Suprapubic skin (tissue), 4 donors: ENCODE data around the gene KLHL20. TPM values are rescaled to one million over a fixed set of nuclear protein-coding genes. Genes with fewer than 3 reads are reported as not detected.

ENCODE experiments used
- DNase-seq, 2 donors: peaks; one replicate each; pipeline ENCODE4 v3.0.0-alpha.2; 2019; ENCODE audit warnings: low spot score in 2 of 2
- H3K27ac ChIP-seq: fragments of 200-600 bp; sonication (generic); one replicate; pipeline ENCODE4 v1.5.1; 2019
- H3K27me3 ChIP-seq: fragments of 200-600 bp; sonication (generic); one replicate; pipeline ENCODE4 v1.5.1; 2019
- H3K36me3 ChIP-seq: fragments of 200-600 bp; sonication (generic); one replicate; pipeline ENCODE4 v1.5.1; 2019
- H3K4me1 ChIP-seq: fragments of 200-600 bp; sonication (generic); one replicate; pipeline ENCODE4 v1.5.1; 2019
- H3K4me3 ChIP-seq: fragments of 200-600 bp; sonication (generic); one replicate; pipeline ENCODE4 v1.5.1; 2019; ENCODE audit warnings: mild to moderate bottlenecking
- H3K9me3 ChIP-seq: fragments of 200-600 bp; sonication (generic); one replicate; pipeline ENCODE4 v1.5.1; 2019
- EP300 ChIP-seq: sonication (generic); formaldehyde crosslinking; IDR thresholded peaks from one replicate; pipeline ENCODE4 v1.6.1; 2017; ENCODE audit warnings: antibody characterized with exemption
- POLR2A ChIP-seq, 2 donors: fragments of 450-650 bp; IDR thresholded peaks; one replicate each; pipeline ENCODE4 v1.6.1; 2017; ENCODE audit warnings: antibody characterized with exemption in 2 of 2, mild to moderate bottlenecking in 2 of 2, moderate library complexity in 2 of 2
- POLR2AphosphoS5 ChIP-seq, 3 donors: sonication (generic); formaldehyde crosslinking; IDR thresholded peaks; one replicate each; pipeline ENCODE4 v1.6.1; 2017; ENCODE audit warnings: antibody characterized with exemption in 3 of 3
- WGBS: methylation state at CpG from one replicate; pipeline ENCODE4 v1.1.5; 2018; 5-methylcytosine and 5-hydroxymethylcytosine counted together
- total RNA-seq, 4 donors: library from RNA; depleted of rRNA; stranded (reverse); fragments of >200 nt; gene quantifications; one replicate each; pipeline ENCODE4 v1.1.0, GENCODE V29; 2016
- TF ChIP-seq, protein P1 (sequence below), 2 donors: fragments of 200-600 bp in 1 of 2; fragments of 450-650 bp in 1 of 2; sonication (generic) in 1 of 2; IDR thresholded peaks; one replicate each; pipeline ENCODE4 v1.5.1; 2016 to 2019; ENCODE audit warnings: antibody characterized with exemption in 2 of 2, mild to moderate bottlenecking in 1 of 2, moderate library complexity in 1 of 2

KLHL20 gene
- total RNA-seq, 4 donors from 2014 or later = 26.3 to 34.2 (median 29.4) TPM

DNA sequence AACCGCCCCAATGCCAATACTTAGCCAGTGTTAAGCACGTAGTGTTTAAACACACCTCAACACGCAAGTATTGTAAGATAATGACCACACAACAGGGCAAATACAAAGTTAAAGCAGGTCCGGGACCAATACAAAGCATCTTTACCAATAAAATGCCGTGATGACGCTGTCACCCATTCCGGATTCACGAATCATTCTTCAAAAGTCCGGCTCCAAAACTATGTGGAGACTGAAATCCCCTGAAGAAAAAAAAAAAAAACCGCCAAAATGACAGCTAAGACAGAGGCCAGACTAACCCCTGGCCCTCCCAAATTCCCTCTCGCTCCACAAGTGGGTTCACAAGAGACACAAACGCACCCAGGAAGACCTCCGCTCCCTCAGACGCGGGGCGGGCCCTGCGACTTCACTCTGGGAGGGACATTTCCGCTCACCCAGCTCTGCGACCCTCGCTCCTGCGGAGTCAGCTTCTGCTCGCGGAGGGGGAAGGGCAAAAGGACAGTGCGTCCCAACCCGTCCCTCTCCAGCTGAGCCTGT, 109.1 kb downstream of the KLHL20 start:
- H3K4me1 ChIP-seq = peaks cover 21% of the 10 kb centered on the region
- DNase-seq = no peak
- H3K36me3 ChIP-seq = no peaks in the 10 kb centered on the region
- H3K9me3 ChIP-seq = no peaks in the 10 kb centered on the region
- H3K4me3 ChIP-seq = peak overlapping the region; percentile 83
- no peaks in the 10 kb centered on the region for H3K27me3 ChIP-seq
- TF ChIP-seq EP300 (no peak), POLR2A (IDR thresholded peaks at IDR 0.05) (no peak), POLR2AphosphoS5 (IDR thresholded peaks at IDR 0.05) (no peak)
- TF ChIP-seq, protein P1, sequence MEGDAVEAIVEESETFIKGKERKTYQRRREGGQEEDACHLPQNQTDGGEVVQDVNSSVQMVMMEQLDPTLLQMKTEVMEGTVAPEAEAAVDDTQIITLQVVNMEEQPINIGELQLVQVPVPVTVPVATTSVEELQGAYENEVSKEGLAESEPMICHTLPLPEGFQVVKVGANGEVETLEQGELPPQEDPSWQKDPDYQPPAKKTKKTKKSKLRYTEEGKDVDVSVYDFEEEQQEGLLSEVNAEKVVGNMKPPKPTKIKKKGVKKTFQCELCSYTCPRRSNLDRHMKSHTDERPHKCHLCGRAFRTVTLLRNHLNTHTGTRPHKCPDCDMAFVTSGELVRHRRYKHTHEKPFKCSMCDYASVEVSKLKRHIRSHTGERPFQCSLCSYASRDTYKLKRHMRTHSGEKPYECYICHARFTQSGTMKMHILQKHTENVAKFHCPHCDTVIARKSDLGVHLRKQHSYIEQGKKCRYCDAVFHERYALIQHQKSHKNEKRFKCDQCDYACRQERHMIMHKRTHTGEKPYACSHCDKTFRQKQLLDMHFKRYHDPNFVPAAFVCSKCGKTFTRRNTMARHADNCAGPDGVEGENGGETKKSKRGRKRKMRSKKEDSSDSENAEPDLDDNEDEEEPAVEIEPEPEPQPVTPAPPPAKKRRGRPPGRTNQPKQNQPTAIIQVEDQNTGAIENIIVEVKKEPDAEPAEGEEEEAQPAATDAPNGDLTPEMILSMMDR (IDR thresholded peaks at IDR 0.05) = no peak
- H3K27ac ChIP-seq = peak overlapping the region; percentile 96
- 0% methylated on average over 19 of the region's 25 CpGs for WGBS

DNA sequence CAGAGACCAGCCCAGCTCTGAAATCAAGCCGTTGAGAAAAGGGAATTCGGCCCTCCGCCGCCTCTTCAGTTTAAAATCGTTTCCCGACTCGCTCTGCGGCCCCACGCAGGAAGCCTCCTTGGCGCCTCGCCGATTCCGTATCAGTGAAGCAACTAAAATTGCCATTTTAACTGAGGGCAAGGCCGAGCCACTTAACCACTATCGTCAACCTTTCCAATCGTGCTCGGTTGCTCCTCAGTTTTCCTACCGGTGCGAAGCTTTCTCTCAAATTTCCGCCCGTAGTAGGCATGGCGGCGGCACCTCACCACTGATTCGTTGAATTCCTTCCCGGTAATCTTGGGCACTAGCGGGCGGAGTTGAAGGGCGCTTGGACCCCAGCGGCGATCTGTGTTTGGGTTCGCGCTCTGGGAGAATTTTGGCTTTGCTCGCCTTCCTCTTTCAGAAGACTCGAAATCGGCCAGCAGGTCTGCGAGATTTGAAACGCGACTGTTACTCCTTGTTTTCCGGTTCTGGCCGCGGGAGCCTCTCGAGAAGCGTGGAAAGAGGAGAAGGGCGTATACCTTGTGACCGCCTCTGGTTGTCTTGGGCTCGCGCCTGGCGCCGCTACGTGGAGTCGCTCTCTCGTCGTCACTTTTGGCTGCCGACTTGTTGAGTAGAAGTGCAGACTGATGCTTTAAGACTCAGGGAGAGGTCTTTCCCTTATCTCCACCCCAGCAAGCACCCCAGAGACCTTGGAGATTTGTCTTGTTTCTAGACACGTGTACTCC, 109.7 kb downstream of the KLHL20 start, which contains the start of the genes CENPL and DARS2:
Gene CENPL (minus strand): TSS at position 569 of the 767 bp plus-strand sequence. CDS start 13,584 bp downstream, outside the sequence.
Gene DARS2 (plus strand): TSS at position 359 of the 767 bp plus-strand sequence. CDS start 557 bp downstream, outside the sequence.
- Histone ChIP-seq H3K4me1 (peaks cover 21% of the 10 kb centered on the region), H3K9me3 (no peaks in the 10 kb centered on the region), H3K27me3 (no peaks in the 10 kb centered on the region), H3K36me3 (no peaks in the 10 kb centered on the region), H3K4me3 (peak within 1 kb of the TSS; percentile 83), H3K27ac (peak within 1 kb of the TSS; percentile 96)
- DNase-seq = peak; percentile 97 to 98
- TF ChIP-seq POLR2A (IDR thresholded peaks at IDR 0.05) (peak in 1 of 2 donors; percentile 31), POLR2AphosphoS5 (IDR thresholded peaks at IDR 0.05) (peak in 2 of 3 donors; percentile 7 to 89), EP300 (no peak)
- TF ChIP-seq, protein P1 (IDR thresholded peaks at IDR 0.05) = no peak
- under 1% methylated on average over 44 of the region's 55 CpGs for WGBS

DNA sequence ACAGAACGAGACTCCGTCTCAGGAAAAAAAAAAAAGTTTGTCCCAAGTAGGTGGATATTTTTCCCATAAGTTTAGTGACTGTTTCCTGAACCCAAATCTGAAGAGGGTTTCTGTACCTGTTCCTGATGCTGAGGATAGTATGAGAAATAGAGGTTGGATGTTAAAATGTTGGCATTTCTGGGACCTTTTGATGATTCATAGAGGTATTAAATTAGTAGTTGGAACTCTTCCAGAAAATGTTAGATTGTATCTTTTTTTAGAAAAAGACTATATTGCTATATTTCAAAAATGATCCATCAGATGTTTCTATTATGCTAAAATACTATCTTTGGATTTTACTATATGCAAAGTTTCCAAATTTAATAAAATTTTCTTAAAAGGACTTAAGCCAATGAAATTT, 112.8 kb downstream of the KLHL20 start:
- DNase-seq = no peak
- Histone ChIP-seq H3K36me3 (peaks cover 8% of the 10 kb centered on the region), H3K9me3 (no peaks in the 10 kb centered on the region), H3K27ac (no peak overlapping the region), H3K4me3 (no peak overlapping the region), H3K4me1 (peaks cover 21% of the 10 kb centered on the region), H3K27me3 (no peaks in the 10 kb centered on the region)
- WGBS = 85% methylated on average over 2 of the region's 2 CpGs
- TF ChIP-seq POLR2AphosphoS5 (IDR thresholded peaks at IDR 0.05) (no peak), EP300 (no peak), POLR2A (IDR thresholded peaks at IDR 0.05) (no peak)
- TF ChIP-seq, protein P1 (IDR thresholded peaks at IDR 0.05) = no peak

DNA sequence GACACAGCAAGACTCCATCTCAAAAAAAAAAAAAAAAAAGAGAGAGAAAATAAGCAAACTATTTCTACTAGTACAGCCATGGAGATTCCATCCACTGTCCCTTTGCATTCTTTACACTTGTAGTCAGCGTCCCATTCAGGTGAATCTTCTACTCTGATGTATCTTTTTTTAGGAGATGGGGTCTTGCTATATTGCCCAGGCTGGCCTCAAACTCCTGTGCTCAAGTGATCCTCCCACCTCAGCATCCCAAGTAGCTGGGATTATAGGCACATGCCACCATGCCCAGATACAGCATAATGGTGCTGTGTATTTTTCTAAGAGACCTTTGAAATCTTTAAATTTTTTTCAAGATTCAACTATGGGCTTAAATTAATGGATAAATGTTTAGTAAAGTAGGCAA, 118.0 kb downstream of the KLHL20 start:
- Histone ChIP-seq H3K9me3 (no peaks in the 10 kb centered on the region), H3K4me3 (no peak overlapping the region), H3K4me1 (no peaks in the 10 kb centered on the region), H3K36me3 (peaks cover 55% of the 10 kb centered on the region), H3K27me3 (no peaks in the 10 kb centered on the region), H3K27ac (no peak overlapping the region)
- DNase-seq = no peak
- 96% methylated on average over 1 of the region's 1 CpG for WGBS
- no peak for TF ChIP-seq POLR2A (IDR thresholded peaks at IDR 0.05)
- no peak for TF ChIP-seq EP300
- TF ChIP-seq POLR2AphosphoS5 (IDR thresholded peaks at IDR 0.05) = no peak
- TF ChIP-seq, protein P1 (IDR thresholded peaks at IDR 0.05) = no peak

Other genes starting within 250 kb of the KLHL20 start
- 100 to 1,000 TPM; 151 to 223 (median 190) TPM for gene PRDX6, start 237.6 kb upstream of the KLHL20 start, total RNA-seq
- not detected for gene SLC9C2, start 111.9 kb upstream of the KLHL20 start, total RNA-seq
- gene TEX50, start 79.6 kb upstream of the KLHL20 start, total RNA-seq = not detected
- gene ANKRD45, start 45.1 kb upstream of the KLHL20 start, total RNA-seq = not detected
- gene DARS2, start 109.7 kb downstream of the KLHL20 start, total RNA-seq = 10 to 100 TPM in 1 of 4 donors, 1 to 10 TPM in 3; 7.1 to 13.7 (median 9.4) TPM
- 1 to 10 TPM; 3.2 to 8.5 (median 5.6) TPM for gene CENPL, start 109.9 kb downstream of the KLHL20 start, total RNA-seq
- gene GAS5, start 153.0 kb downstream of the KLHL20 start, total RNA-seq = 100 to 1,000 TPM; 344 to 508 (median 411) TPM
- gene ZBTB37, start 153.4 kb downstream of the KLHL20 start, total RNA-seq = 10 to 100 TPM in 2 of 4 donors, 1 to 10 TPM in 2; 6.1 to 20.7 (median 9.3) TPM
- 1 to 10 TPM in 1 of 4 donors, under 1 TPM in 1, not detected in 2; 0.31 to 2.3 TPM for gene SERPINC1, start 202.3 kb downstream of the KLHL20 start, total RNA-seq